ENCODE results near the gene RCL1.

DNA sequence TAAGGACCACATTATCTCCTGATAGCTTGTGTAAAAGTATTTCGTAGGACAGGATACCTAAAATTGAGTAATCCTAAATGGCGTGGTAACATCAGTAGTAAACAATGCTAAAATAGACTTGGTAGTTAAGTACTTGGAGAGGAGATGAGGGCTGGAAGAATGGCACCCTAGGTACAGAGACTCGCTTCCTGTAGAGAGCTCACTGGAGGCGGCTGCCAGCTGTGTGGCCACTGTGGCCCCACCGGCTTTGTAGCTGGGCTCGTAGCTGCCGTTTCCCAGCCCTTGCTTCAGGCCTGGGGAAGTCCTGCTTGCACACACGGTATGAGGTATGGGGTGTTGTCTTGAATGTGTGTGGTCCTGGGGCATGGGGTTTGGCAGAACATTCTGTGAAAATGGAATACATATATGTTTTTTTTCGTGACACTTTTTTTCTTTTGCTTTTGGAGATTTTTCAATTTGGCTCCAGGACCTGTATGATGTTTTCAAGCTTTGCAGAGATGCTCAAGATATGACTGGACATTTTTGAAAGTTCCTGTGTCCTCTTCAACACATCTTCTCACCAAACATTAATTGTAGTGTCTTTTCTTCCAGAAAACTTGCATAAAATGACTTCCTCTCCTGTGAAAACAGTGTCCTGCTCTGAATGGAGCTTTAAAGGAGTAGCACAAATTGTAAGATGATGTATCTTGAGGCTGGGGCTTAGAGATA is 58.0 kb downstream of the RCL1 start:
- TF ChIP-seq BORCS8-MEF2B (CRISPR knock-in tag; IDR thresholded peaks at IDR 0.05) (no peak), HOMEZ (CRISPR knock-in tag; IDR thresholded peaks at IDR 0.05; ENCODE audit: low read depth) (no peak), IRF2 (CRISPR knock-in tag; IDR thresholded peaks at IDR 0.05) (no peak), TCF7 (IDR thresholded peaks at IDR 0.05; ENCODE audit: low read depth) (no peak)

Data from HepG2 (cell line).